GM10266 (cell line): Measurements from ENCODE around the gene STK16.

ENCODE experiments used
- DNase-seq: peaks from one replicate; pipeline ENCODE4 v3.0.0; 2012; ENCODE audit errors: extremely low spot score
- CTCF ChIP-seq: IDR thresholded peaks from 2 replicates; pipeline ENCODE4 v1.5.1; 2012; ENCODE audit warnings: mild to moderate bottlenecking, low read depth; ENCODE audit not compliant: control insufficient read depth, insufficient read depth; ENCODE audit errors: missing control alignments

The STK16 gene

DNA sequence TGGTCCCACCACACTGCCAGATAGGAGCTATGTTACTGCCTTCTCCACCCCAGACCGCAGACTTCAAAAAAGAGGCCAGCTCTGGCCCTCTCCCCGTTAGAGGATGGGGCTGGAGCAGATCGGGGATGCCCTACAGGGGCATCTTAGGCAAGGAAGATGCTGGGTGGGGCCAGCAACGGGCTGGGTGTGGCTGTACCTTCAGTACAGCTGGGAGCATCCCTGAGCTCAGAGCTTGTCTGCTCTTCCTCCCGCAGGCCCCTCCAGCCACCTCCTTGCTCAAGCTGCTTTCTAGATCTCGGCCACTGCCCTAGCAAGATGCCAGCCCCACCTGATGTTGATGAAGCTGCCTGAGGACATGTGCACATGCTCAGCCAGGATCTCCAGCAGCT is 54.1 kb downstream of the STK16 start:
- no peak for TF ChIP-seq CTCF
- DNase-seq = no peak
